DMS153 treated with DMSO at 0.1 percent for 48 hours (cell line): ENCODE data around the gene SPEF1.
"Not testable (repeated sequence)": the region's sequence is repeated elsewhere in the genome, so short reads cannot be mapped to it uniquely, and the experiment has no call there.

Experiments used
- DNase-seq: peaks from one replicate; lab custom pipeline; 2025; ENCODE audit not compliant: unreplicated experiment; lab: John Stamatoyannopoulos, UW

SPEF1 gene

GRCh38 chr20:3789201-3789600, 8.0 kb upstream of the SPEF1 start:
- not testable (repeated sequence) for DNase-seq

GRCh38 chr20:3788685-3789155, 7.5 kb upstream of the SPEF1 start:
- DNase-seq = no peak

GRCh38 chr20:3787324-3788014, 6.2 kb upstream of the SPEF1 start:
- DNase-seq = no peak

- peak; percentile 70 for DNase-seq
Measured at GRCh38 chr20:3786665-3787323, 5.5 kb upstream of the SPEF1 start, which contains the start of gene CENPB. TSS of gene CENPB (minus strand) at chr20:3786740. CDS start at chr20:3786483, 257 bp downstream.

- no peak for DNase-seq
Measured at GRCh38 chr20:3786126-3786484, 4.9 kb upstream of the SPEF1 start.

- DNase-seq = no peak
Measured at GRCh38 chr20:3785240-3786125, 4.2 kb upstream of the SPEF1 start.

- no peak for DNase-seq
Measured at GRCh38 chr20:3784863-3785239, 3.6 kb upstream of the SPEF1 start.

- no peak for DNase-seq
Measured at GRCh38 chr20:3784216-3784853, 3.1 kb upstream of the SPEF1 start.

GRCh38 chr20:3783511-3784195, 2.4 kb upstream of the SPEF1 start:
- DNase-seq = no peak

- DNase-seq = no peak
Measured at GRCh38 chr20:3783068-3783489, 1.8 kb upstream of the SPEF1 start.

GRCh38 chr20:3782597-3782996, 1.3 kb upstream of the SPEF1 start:
- DNase-seq = no peak

- no peak for DNase-seq
Measured at GRCh38 chr20:3778976-3779375, 2.3 kb downstream of the SPEF1 start.

GRCh38 chr20:3777716-3778629, 3.3 kb downstream of the SPEF1 start:
- DNase-seq = no peak

- DNase-seq = no peak
Measured at GRCh38 chr20:3777381-3777715, 3.9 kb downstream of the SPEF1 start.

GRCh38 chr20:3775457-3776108, 5.7 kb downstream of the SPEF1 start:
- DNase-seq = no peak

GRCh38 chr20:3771552-3772058, 9.6 kb downstream of the SPEF1 start:
- DNase-seq = no peak

GRCh38 chr20:3768342-3769130, 12.7 kb downstream of the SPEF1 start:
- peak; percentile 42 for DNase-seq
